Stomach (tissue), 4 donors: ENCODE results near the gene SMYD4.

Experiments used
- EP300 ChIP-seq: sonication (generic); formaldehyde crosslinking; IDR thresholded peaks from one replicate; pipeline ENCODE4 v1.6.1; 2017; ENCODE audit warnings: antibody characterized with exemption
- POLR2A ChIP-seq, 4 donors: fragments of 450-650 bp; IDR thresholded peaks; one replicate each; pipeline ENCODE4 v1.6.1; 2016; ENCODE audit warnings: antibody characterized with exemption in 4 of 4, control low read depth in 2 of 4, mild to moderate bottlenecking in 1 of 4, moderate library complexity in 1 of 4
- TF ChIP-seq, protein P1 (sequence below), 7 experiments: fragments of 450-650 bp in 4 of 7; fragments of 200-600 bp in 3 of 7; sonication (generic) in 3 of 7; IDR thresholded peaks; one replicate each; pipeline ENCODE4 v1.5.1; 2016 to 2019; ENCODE audit warnings: antibody characterized with exemption in 7 of 7, control low read depth in 2 of 7, mild to moderate bottlenecking in 1 of 7

DNA sequence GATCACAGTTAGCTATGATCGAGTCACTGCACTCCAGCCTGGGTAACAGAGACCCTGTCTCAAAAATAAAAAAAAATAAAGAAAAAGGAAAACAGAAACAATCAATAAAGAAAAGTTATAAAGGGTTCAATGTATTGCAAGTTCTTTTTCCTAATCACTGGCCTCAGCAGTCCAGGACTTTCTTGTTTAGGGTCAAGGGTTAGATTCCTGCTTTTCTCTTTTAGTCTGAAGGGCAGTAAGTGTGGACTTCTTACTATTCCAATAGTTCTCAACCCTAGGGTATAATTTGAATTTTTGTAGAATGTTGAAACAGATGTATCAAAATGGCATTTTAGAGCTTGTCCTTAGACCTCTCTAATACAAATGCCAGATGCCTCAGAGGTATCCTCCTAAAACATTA lies 27.3 kb downstream of the SMYD4 start:
- TF ChIP-seq POLR2A (IDR thresholded peaks at IDR 0.05) (no peak), EP300 (no peak)
- TF ChIP-seq, protein P1, sequence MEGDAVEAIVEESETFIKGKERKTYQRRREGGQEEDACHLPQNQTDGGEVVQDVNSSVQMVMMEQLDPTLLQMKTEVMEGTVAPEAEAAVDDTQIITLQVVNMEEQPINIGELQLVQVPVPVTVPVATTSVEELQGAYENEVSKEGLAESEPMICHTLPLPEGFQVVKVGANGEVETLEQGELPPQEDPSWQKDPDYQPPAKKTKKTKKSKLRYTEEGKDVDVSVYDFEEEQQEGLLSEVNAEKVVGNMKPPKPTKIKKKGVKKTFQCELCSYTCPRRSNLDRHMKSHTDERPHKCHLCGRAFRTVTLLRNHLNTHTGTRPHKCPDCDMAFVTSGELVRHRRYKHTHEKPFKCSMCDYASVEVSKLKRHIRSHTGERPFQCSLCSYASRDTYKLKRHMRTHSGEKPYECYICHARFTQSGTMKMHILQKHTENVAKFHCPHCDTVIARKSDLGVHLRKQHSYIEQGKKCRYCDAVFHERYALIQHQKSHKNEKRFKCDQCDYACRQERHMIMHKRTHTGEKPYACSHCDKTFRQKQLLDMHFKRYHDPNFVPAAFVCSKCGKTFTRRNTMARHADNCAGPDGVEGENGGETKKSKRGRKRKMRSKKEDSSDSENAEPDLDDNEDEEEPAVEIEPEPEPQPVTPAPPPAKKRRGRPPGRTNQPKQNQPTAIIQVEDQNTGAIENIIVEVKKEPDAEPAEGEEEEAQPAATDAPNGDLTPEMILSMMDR (IDR thresholded peaks at IDR 0.05), result no peak
